NOMO-1 treated with dmso at 0.1 percent for 144 hours (cell line): Measurements from ENCODE around the gene TSACC.
"Not testable (repeated sequence)": the region's sequence is repeated elsewhere in the genome, so short reads cannot be mapped to it uniquely, and the experiment has no call there.

Experiments used
- DNase-seq: peaks from one replicate; lab custom pipeline; 2025; ENCODE audit not compliant: unreplicated experiment; lab: John Stamatoyannopoulos, UW

TSACC gene

GRCh38 chr1:156338180-156338976 is at the start of gene TSACC, which contains the start of gene CCT3:
TSS of gene TSACC (plus strand) at chr1:156338526. CDS start at chr1:156339758, 1,232 bp downstream.
TSS of gene CCT3 (minus strand) at chr1:156338292. CDS start at chr1:156338184, 108 bp downstream.
- DNase-seq = peak; percentile 99

GRCh38 chr1:156289857-156290256 is 48.5 kb upstream of the TSACC start:
- DNase-seq = no peak

DNA sequence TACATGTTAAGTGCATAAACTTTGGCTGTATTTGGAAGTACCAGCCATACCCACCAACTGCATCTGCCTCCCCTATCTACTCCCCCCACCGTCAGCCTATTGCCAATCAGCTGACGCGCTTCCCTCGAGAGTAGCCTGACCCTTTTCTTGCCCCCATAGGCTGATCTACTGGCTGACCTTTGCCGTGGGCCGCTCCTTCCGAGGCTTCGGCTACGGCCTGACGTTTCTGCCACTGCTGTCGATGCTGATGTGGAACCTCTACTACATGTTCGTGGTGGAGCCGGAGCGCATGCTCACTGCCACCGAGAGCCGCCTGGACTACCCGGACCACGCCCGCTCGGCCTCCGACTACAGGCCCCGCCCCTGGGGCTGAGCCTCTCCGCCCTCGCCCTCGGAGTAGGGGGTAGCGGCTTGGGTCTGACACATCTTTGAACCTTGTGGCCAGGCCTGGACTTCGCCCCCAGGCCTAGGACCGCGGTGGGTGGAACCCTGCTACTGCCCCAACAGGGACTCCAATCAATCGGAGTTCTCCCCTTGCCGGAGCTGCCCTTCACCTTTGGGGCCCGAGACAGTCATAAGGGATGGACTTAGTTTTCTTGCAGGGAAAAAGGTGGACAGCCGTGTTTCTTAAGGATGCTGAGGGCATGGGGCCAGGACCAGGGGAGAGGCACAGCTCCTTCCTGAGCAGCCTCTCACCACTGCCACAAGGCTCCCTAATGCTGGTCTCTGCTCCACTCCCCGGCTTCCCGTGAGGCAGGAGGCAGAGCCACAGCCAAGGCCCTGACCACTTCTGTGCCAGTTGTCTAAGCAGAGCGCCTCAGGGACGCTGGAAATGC is 46.9 kb upstream of the TSACC start:
- no peak for DNase-seq

- DNase-seq = no peak
Observed at GRCh38 chr1:156293098-156293434, 45.3 kb upstream of the TSACC start.

DNA sequence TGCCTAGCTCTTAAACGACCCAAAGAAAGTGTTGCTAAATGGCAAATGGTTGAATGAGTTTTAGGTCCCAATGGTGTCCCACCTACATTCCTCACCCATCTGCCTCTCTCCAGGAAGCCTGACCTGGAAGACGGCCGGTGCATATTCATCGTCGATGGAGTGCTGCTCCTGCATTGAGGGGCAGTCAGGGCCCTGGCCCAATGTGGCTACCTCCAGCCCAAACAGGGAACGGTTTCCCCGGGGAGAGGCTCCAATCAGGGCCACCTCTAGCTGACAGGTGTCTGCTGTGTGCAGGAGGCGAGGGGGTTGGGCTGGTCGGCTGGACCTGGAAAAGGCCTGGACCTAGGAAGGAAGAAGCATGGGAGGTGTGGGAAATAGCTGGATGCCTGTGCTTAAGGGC is 44.4 kb upstream of the TSACC start:
- no peak for DNase-seq

DNA sequence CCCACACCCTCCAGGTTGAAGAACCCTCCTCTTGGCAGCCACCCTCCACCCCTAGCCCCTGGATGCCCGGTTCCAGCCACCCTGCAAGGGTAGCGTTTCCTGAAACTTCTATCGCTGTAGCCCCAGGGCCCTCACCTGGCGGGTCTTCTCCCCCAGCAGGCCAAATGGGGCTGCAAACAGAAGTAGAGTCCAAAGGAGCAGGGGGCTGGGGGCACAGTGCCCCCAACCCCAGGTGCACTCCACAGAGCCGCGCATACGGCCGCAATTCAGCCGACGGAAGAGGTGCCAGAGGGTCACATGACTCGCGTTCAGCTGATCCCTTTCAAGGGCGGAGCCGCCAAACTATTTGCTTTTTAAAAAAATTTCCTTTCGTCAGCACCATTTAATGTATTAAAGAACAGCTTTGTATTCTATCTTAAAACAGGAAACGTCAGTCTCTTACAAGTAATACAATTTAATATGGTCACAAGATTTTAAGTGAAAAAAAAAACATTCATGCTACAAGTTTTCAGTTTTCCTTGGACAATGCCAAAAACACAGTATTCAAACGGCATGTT is 42.9 kb upstream of the TSACC start, which contains the start of gene GLMP:
Gene GLMP (minus strand): TSS at position 289 of the 557 bp plus-strand sequence. CDS start 34 bp downstream, at position 255.
- peak; percentile 52 for DNase-seq

DNA sequence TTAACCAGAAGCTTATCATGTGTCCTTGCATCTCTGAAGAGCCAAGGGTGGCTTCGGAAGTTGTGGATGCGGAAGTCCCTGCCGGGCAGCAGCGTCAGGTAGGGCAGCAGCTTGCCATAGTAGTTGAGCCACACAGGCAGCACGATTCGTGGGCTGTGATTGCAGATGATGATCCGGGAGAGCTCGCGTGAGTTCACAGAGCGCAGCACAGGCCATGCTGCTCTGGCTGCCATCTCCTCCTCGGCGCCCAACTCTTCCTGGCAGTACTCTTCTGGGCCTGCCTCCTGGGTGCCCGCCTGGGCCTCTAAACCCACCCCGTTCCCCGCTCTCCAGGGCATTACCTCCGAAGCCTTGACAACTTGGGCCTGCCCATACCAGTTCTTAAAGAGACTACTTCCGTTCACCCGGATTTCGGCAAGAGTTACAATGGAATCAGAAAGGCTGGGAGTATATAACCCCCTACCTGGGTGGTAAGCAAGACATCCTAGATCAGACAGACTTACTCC is 39.4 kb upstream of the TSACC start, which contains the start of gene VHLL:
Gene VHLL (minus strand): TSS at position 456 of the 506 bp plus-strand sequence. CDS start 118 bp downstream, at position 338.
- no peak for DNase-seq

DNA sequence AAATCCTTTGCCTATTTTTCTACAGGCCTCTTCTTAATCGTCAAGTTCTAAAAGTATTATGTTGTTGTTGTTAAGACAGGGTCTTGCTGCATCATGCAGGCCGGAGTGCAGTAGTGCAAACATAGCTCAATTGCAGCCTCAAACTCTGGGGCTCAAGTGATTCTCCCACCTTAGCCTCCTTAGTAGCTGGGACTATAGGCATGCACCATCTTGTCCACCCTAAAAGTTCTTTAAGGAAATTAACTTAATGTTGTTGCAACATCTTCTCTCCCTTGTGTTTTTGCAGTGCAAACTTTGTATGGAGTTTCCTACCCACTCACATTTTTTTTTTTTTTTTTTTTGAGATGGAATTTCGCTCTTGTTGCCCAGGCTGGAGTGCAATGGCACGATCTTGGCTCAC is 35.1 kb upstream of the TSACC start:
- DNase-seq = no peak

GRCh38 chr1:156305215-156305614 is 33.1 kb upstream of the TSACC start:
- DNase-seq = no peak

GRCh38 chr1:156308078-156308477 is 30.2 kb upstream of the TSACC start:
- DNase-seq = no peak

DNA sequence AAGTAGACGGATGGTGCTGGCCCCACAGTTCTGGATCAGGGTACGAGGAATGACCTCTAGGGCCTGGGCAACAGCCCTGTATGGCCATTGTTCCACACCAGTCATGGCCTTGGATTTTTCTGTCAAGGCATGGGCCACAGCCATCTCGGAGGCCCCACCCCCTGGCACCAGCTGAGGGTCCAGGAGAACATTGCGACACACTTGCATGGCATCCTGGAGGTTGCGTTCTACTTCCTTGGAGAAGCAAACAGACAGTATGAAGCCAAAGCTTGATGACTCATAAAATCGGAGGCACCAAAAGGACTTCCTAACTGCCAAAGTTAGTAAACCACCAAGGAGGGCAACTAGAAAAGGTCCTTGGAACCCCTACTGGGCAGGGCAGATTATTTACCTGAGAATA is 27.4 kb upstream of the TSACC start:
- no peak for DNase-seq

DNA sequence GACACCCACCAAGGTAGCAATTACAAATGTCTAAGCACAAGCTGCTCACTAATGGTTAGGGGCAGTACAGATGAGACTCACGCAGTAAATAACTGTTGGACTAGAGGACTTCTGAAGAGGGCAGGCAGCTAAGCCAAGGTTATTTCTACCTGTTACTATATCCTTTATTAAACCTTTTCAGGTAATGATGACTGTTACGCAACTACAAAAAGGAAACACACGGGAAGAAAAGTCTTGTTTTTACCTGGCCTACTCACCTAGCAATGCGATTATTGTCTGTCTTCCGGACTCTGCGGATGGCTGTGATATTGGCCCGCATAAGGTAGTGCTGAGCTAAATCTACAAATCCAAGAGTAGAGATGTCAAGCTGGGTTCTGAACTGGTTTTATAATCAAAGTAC is 21.4 kb upstream of the TSACC start:
- DNase-seq = no peak

DNA sequence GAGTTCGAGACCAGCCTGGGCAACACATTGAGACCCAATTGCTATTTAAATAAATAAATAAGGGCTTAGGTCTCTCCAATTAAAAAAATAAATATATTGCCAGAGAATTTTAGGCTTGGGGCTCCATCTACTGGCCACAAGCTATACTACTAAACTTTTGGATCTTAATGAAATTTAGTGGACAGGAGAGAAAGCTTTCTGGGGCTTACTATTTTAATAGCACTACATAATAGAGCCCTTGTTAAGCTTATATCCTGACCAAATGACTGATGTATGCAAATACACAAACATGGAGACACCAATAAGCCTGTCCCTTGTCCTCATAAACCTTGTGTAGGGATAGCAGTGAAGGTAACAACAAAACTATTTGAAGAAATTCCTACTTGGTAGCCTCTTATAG is 18.7 kb upstream of the TSACC start:
- no peak for DNase-seq

GRCh38 chr1:156320560-156320959 is 17.8 kb upstream of the TSACC start:
- no peak for DNase-seq

DNA sequence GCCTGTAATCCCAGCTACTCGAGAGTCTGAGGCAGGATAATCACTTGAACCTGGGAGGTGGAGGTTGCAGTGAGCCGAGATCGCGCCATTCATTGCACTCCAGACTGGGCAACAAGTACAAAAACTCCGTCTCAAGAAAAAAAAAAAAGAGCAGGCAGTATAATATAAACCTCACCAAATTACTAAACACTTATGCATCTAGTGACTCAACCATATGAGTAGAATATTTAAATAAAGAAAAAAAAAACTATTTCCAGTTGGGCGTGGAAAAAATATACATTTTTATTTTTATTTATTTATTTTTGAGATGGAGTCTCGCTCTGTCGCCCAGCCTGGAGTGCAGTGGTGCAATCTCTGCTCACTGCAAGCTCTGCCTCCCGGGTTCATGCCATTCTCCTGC is 15.1 kb upstream of the TSACC start:
- not testable (repeated sequence) for DNase-seq

- no peak for DNase-seq
Observed at GRCh38 chr1:156336242-156336641, 2.1 kb upstream of the TSACC start.

GRCh38 chr1:156337052-156337887 is 1.1 kb upstream of the TSACC start:
- DNase-seq = no peak

DNA sequence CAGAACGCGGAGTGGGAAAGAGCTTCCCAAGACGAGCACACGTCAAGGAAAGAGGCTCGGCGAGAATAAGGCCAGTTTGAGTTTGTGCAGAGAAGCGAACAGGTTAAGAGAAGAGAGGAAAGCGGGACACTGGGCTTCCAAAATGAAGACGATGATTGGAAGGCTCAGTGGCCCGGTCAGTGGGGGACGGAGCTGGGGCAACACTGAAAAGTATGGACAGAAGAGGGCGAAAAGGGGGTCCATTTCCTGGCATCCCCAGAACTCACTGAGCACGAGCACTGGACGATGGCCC is 492 bp upstream of the TSACC start:
- DNase-seq = no peak

DNA sequence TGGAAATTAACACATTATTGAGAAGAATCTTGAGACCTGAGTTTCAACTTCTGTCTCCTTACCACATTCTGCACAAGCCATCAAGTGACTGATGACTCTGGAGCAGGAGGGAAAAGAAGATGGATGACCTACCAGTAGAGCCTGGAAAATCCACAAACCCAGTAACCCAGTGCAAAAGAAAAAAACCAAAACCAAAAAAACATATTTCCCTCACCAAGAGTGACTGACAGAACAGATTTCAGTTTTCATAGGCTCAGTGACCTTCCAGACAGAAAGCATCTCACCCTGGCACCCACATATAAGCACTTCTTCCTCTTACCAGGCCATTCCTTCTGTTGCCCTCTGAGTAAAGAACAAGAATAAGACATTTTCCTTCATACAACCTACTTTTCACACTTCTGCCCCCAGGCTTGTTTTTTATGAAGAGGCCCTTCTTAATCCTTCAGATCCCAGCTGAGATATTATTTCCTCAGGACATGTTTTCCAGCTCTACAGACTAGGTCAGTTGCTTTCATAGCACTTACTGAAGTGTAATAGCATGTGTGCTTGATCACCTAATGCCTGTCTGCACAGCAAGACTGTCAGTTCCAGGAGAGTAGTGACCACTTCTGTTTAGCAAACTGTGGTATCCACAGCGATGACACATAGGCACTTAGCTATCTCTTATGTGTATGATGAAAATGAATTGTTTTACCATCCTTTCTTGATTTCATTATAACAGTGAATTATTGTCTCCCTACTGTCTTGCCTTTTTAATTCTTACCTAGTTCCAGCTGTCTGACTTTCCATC is 4.0 kb downstream of the TSACC start:
- DNase-seq = no peak

- DNase-seq = no peak
Observed at GRCh38 chr1:156344409-156344808, 6.1 kb downstream of the TSACC start.
